ENCODE results near the gene LYPLAL1. TPM values are rescaled to one million over a fixed set of nuclear protein-coding genes. Genes with fewer than 3 reads are reported as not detected.

The LYPLAL1 gene
- total RNA-seq, 2 donors from 2014 or later = 27.6 to 35.7 TPM

GRCh38 chr1:219175212-219175564, 1.5 kb downstream of the LYPLAL1 start:
- peaks cover 3% of the 10 kb centered on the region for H3K4me1 ChIP-seq (ENCODE audit: control insufficient read depth, insufficient read depth, low read length)
- 82 to 100% methylated on average over 2 to 3 of the region's 3 CpGs for WGBS, 2 experiments (ENCODE audit: insufficient coverage in 1 of 2, insufficient read length in 1 of 2)
- H3K9me3 Mint-ChIP-seq = no peaks in the 10 kb centered on the region
- no peak for TF ChIP-seq CTCF (conservative IDR thresholded peaks at IDR 0.05)
- H3K36me3 ChIP-seq (ENCODE audit: control insufficient read depth, insufficient read depth, low read length) = no peaks in the 10 kb centered on the region
- H3K27ac ChIP-seq (ENCODE audit: low read depth, low read length) = no peak overlapping the region
- peak overlapping the region; percentile 85 for H3K4me3 Mint-ChIP-seq
- no peaks in the 10 kb centered on the region for H3K36me3 Mint-ChIP-seq (ENCODE audit: low read depth)
- DNase-seq = no peak
- no peaks in the 10 kb centered on the region for H3K9me3 ChIP-seq (ENCODE audit: control insufficient read depth, low read length)
- H3K9ac ChIP-seq (ENCODE audit: extremely low read depth, low read length, poor library complexity, severe bottlenecking) = no peak overlapping the region
- no peaks in the 10 kb centered on the region for H3K27me3 ChIP-seq (ENCODE audit: control insufficient read depth, insufficient read depth, low read length, poor library complexity, severe bottlenecking)
- H3K4me1 Mint-ChIP-seq = peaks cover 21% of the 10 kb centered on the region
- no peaks in the 10 kb centered on the region for H3K27me3 Mint-ChIP-seq (ENCODE audit: insufficient read depth)
- peak overlapping the region; percentile 83 for H3K4me3 ChIP-seq (ENCODE audit: low read length)
- peak overlapping the region; percentile 96 for H3K27ac Mint-ChIP-seq

GRCh38 chr1:219176168-219176567, 2.5 kb downstream of the LYPLAL1 start:
- H3K36me3 ChIP-seq (ENCODE audit: control insufficient read depth, insufficient read depth, low read length) = no peaks in the 10 kb centered on the region
- Mint-ChIP-seq H3K36me3 (ENCODE audit: low read depth) (peaks cover 2% of the 10 kb centered on the region), H3K9me3 (no peaks in the 10 kb centered on the region), H3K27me3 (ENCODE audit: insufficient read depth) (no peaks in the 10 kb centered on the region), H3K27ac (no peak overlapping the region), H3K4me1 (peaks cover 19% of the 10 kb centered on the region), H3K4me3 (no peak overlapping the region)
- TF ChIP-seq CTCF (conservative IDR thresholded peaks at IDR 0.05) = no peak
- H3K9me3 ChIP-seq (ENCODE audit: control insufficient read depth, low read length) = no peaks in the 10 kb centered on the region
- no peak for DNase-seq
- H3K4me3 ChIP-seq (ENCODE audit: low read length) = peak overlapping the region; percentile 83
- H3K9ac ChIP-seq (ENCODE audit: extremely low read depth, low read length, poor library complexity, severe bottlenecking) = no peak overlapping the region
- no peak overlapping the region for H3K27ac ChIP-seq (ENCODE audit: low read depth, low read length)
- 94 to 100% methylated on average over 3 to 4 of the region's 4 CpGs for WGBS, 2 experiments (ENCODE audit: insufficient coverage in 1 of 2, insufficient read length in 1 of 2)
- H3K27me3 ChIP-seq (ENCODE audit: control insufficient read depth, insufficient read depth, low read length, poor library complexity, severe bottlenecking) = no peaks in the 10 kb centered on the region
- peaks cover 3% of the 10 kb centered on the region for H3K4me1 ChIP-seq (ENCODE audit: control insufficient read depth, insufficient read depth, low read length)

- H3K4me3 ChIP-seq (ENCODE audit: low read length) = no peak overlapping the region
- Mint-ChIP-seq H3K4me1 (peaks cover 17% of the 10 kb centered on the region), H3K4me3 (no peak overlapping the region), H3K27me3 (ENCODE audit: insufficient read depth) (no peaks in the 10 kb centered on the region), H3K36me3 (ENCODE audit: low read depth) (peaks cover 2% of the 10 kb centered on the region), H3K27ac (no peak overlapping the region), H3K9me3 (no peaks in the 10 kb centered on the region)
- H3K27ac ChIP-seq (ENCODE audit: low read depth, low read length) = no peak overlapping the region
- H3K27me3 ChIP-seq (ENCODE audit: control insufficient read depth, insufficient read depth, low read length, poor library complexity, severe bottlenecking) = no peaks in the 10 kb centered on the region
- no peak overlapping the region for H3K9ac ChIP-seq (ENCODE audit: extremely low read depth, low read length, poor library complexity, severe bottlenecking)
- H3K36me3 ChIP-seq (ENCODE audit: control insufficient read depth, insufficient read depth, low read length) = peaks cover under 1% of the 10 kb centered on the region
- DNase-seq = no peak
- no peak for TF ChIP-seq CTCF (conservative IDR thresholded peaks at IDR 0.05)
- WGBS, 2 experiments (ENCODE audit: insufficient coverage in 1 of 2, insufficient read length in 1 of 2) = 91 to 92% methylated on average over 3 of the region's 3 CpGs
- H3K9me3 ChIP-seq (ENCODE audit: control insufficient read depth, low read length) = no peaks in the 10 kb centered on the region
- peaks cover under 1% of the 10 kb centered on the region for H3K4me1 ChIP-seq (ENCODE audit: control insufficient read depth, insufficient read depth, low read length)
Observed at GRCh38 chr1:219177363-219177762, 3.7 kb downstream of the LYPLAL1 start.
